Keratinocyte (primary cell): ENCODE measurements around the gene CFHR4.

Experiments
- EZH2 ChIP-seq: IDR thresholded peaks from one replicate; pipeline ENCODE4 v1.6.1; 2012; ENCODE audit warnings: inconsistent platforms, mild to moderate bottlenecking, low read length, moderate library complexity
- TF ChIP-seq, protein P1 (sequence below), 3 experiments: IDR thresholded peaks in 1 of 3; conservative IDR thresholded peaks in 1 of 3; optimal IDR thresholded peaks in 1 of 3; 2 replicates in 2 of 3; 3 replicates in 1 of 3; pipeline versions ENCODE3 to v1.5.1; 2011; ENCODE audit warnings: low read length in 3 of 3, mild to moderate bottlenecking in 3 of 3, moderate library complexity in 2 of 3, control low read depth in 1 of 3, inconsistent platforms in 1 of 3; ENCODE audit not compliant: insufficient read depth in 2 of 3; ENCODE audit errors: extremely low read depth in 1 of 3

DNA sequence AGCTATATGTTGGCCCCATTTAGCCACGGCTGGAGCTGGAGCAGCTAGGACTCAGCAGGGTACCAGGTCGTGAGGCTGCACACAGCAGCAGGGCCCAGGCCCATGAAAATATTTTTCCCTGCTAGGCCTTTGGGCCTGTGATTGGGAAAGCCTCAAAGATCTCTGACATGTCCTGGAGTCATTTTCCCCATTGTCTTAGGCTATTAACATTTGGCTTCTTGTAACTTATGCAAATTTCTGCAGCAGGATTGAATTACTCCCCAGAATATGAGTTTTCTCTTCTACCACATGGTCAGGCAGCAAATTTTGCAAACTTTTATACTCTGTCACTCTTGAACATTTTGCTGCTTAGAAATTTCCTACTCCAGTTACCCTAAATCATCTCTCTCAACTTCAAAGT is 66.9 kb downstream of the CFHR4 start:
- TF ChIP-seq, protein P1, sequence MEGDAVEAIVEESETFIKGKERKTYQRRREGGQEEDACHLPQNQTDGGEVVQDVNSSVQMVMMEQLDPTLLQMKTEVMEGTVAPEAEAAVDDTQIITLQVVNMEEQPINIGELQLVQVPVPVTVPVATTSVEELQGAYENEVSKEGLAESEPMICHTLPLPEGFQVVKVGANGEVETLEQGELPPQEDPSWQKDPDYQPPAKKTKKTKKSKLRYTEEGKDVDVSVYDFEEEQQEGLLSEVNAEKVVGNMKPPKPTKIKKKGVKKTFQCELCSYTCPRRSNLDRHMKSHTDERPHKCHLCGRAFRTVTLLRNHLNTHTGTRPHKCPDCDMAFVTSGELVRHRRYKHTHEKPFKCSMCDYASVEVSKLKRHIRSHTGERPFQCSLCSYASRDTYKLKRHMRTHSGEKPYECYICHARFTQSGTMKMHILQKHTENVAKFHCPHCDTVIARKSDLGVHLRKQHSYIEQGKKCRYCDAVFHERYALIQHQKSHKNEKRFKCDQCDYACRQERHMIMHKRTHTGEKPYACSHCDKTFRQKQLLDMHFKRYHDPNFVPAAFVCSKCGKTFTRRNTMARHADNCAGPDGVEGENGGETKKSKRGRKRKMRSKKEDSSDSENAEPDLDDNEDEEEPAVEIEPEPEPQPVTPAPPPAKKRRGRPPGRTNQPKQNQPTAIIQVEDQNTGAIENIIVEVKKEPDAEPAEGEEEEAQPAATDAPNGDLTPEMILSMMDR (optimal IDR thresholded peaks at IDR 0.05 in 1 of 3, IDR thresholded peaks at IDR 0.05 in 1 of 3, conservative IDR thresholded peaks at IDR 0.05 in 1 of 3; ENCODE audit: extremely low read depth in 1 of 3, insufficient read depth in 2 of 3, low read length in 3 of 3): no peak
- TF ChIP-seq EZH2: no peak
